GM18511 (cell line): ENCODE measurements around the gene G3BP1.
A peak's percentile ranks its signal among the peaks of the same experiment; 100 is the strongest.
"Not testable (repeated sequence)": the region's sequence is repeated elsewhere in the genome, so short reads cannot be mapped to it uniquely, and the experiment has no call there.

ENCODE experiments used
- ATAC-seq: cut with Tn5 transposase; IDR thresholded peaks from one replicate; pipeline ENCODE4 v1.9.1; 2021; ENCODE audit warnings: mild to moderate bottlenecking, moderate library complexity; ENCODE audit not compliant: unreplicated experiment

The G3BP1 gene

GRCh38 chr5:151771259-151772028 is at the start of gene G3BP1:
Gene G3BP1 (plus strand): TSS chr5:151771954. CDS start chr5:151786621, 14,667 bp downstream.
- peak; percentile 79 for ATAC-seq

- no peak for ATAC-seq
These were observed 49.2 kb upstream of the G3BP1 start for GRCh38 chr5:151722546-151722945.

- no peak for ATAC-seq
These were observed 47.4 kb upstream of the G3BP1 start for GRCh38 chr5:151724360-151724759.

DNA sequence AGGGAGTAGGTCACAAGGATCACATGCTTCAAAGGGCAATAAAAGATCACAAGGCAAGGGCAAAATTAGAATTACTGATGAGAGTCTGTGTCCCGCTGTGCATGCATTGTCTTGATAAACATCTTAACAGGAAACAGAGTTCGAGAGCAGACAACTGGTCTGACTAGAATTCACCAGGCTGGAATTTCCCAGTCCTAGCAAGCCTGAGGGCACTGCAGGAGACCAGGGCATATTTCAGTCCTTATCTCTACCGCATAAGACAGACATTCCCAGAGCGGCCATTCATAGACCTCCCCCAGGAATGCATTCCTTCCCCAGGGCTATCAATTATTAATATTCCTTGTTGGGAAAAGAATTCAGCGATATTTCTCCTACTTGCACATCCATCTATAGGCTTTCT is 42.2 kb upstream of the G3BP1 start:
- ATAC-seq: not testable (repeated sequence)

GRCh38 chr5:151730381-151730780 is 41.4 kb upstream of the G3BP1 start:
- no peak for ATAC-seq

DNA sequence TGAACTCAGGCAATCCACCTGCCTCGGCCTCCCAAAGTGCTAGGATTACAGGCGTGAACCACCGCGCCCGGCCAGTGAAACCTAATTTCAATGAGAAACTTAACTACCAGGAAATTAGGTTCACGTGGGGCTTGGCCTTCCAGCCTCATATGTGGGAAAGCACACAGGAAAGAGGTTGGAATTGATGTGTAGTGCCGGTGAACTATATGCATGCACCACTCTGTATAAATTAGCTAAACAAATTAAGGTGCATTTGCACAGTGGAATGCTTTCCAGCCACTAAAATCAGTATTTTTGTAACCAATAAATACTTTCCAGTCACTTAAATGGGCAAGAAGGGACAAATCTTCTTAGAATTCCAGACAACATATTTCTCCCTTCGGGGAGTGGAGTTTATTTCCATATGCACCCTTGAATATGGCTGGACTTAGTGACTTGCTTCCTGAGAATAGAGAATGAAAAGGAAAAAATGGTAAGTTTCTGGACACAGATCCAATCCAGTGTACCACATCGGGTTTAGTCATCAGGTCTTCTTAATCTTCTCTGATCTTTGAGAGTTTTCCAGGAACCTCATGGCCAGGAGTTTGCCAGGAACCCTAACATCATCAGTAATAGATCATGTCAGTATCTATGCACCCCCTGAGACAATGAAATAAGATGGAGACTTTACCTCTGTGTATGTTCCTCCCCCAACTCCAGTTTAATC is 38.2 kb upstream of the G3BP1 start:
- ATAC-seq: no peak

- ATAC-seq: no peak
These were observed 37.7 kb upstream of the G3BP1 start for GRCh38 chr5:151734064-151734408.

DNA sequence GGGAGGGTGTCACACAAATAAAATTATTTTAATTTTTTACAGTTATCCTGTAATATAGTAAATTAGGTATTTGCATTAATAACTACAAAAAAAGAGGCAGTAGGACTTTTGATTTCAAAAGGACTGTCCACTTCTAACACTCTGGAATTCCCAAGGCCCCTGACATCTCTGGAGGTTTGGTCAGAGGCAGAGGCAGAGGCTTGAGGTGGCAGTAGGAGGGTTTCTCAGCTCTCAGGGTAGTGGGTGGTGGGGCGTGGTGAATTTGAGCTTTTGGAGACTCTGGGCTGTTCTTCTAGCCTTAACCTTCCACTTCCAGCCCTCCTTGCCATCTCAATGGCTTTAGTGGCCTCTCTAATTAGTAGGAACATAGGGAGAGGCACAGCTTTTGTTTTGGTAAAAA is 36.1 kb upstream of the G3BP1 start:
- ATAC-seq: no peak

DNA sequence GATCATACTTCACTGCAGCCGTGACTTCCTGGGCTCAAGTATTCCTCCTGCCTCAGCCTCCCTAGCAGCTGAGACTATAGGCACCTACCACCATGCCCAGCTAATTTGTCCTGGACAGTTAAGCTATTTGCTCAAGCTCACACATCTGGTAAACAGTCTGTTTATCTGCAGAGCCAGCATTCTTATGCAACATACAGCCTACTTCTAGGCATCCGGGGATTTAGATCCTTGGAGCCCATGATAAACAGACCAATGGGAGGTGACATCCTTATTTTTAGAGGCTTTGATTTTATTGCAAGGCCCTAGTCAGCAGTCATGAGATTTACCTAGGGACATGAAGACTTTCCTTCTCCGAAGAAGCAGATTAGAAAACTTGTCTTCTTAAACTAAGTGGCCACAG is 34.3 kb upstream of the G3BP1 start:
- ATAC-seq: no peak

DNA sequence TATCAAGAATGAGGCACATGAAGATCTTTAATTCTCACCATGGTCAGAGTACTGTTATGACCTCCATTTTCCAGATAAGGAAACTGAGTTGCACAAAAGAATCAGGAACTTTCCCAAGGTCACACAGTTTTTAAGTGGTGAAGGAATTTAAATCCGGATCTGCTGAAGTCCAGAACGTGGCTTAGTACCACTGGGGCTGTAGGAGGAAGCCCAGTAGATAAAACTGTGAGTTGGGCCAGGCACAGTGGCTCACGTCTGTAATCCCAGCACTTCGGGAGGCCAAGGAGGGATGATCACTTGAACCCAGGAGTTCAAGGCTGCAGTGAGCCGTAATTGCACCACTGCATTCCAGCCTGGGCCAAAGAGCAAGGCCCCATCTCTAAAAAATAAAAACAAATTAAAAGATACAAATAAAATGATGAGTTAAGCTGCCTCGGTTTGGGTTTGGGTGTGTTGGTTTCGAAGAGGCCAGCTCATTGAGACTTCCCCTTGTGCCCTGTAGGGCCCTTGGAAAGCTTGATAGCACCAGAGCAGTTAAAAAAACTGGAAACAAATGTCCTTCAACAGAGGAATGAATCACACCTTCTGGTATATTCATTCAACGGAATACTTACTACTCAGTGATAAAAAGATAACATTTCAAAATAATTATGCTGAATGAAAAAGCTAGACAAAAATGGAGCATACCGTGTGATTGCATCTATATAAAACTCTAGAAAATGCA is 33.5 kb upstream of the G3BP1 start:
- no peak for ATAC-seq

- no peak for ATAC-seq
These were observed 32.4 kb upstream of the G3BP1 start for GRCh38 chr5:151739395-151739794.

GRCh38 chr5:151739939-151740335 is 31.8 kb upstream of the G3BP1 start:
- no peak for ATAC-seq

DNA sequence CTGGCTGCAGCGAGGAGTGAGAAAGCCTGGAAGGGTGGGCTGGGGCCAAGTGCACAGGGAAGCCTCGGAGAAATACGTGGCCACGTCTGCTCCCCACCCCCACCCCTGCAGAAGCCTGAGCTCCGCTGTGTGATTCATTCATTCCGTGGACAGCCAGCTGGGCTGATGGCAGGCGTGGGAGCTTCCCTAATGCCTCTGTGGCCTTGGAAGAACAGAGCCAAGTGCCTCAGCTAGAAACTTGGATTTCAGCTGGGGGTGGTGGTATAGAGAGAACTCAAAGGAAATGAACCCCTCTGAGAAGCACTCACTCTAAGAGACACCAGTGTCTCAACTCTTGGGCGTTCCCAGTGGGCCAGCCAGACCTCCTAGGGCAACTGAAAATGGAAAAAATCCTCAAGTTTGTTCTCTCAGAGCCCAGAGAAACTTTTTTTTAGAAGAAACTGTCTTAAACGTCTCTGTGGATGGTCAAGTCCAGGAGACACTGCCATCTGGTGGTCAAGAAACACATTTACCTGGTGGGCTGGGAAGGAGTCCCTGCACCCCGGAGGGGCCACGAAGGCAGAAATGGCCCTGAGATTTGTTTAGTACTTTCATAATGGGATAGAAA is 31.3 kb upstream of the G3BP1 start:
- peak; percentile 63 for ATAC-seq

- ATAC-seq: peak; percentile 18
These were observed 30.8 kb upstream of the G3BP1 start for GRCh38 chr5:151740958-151741373.

DNA sequence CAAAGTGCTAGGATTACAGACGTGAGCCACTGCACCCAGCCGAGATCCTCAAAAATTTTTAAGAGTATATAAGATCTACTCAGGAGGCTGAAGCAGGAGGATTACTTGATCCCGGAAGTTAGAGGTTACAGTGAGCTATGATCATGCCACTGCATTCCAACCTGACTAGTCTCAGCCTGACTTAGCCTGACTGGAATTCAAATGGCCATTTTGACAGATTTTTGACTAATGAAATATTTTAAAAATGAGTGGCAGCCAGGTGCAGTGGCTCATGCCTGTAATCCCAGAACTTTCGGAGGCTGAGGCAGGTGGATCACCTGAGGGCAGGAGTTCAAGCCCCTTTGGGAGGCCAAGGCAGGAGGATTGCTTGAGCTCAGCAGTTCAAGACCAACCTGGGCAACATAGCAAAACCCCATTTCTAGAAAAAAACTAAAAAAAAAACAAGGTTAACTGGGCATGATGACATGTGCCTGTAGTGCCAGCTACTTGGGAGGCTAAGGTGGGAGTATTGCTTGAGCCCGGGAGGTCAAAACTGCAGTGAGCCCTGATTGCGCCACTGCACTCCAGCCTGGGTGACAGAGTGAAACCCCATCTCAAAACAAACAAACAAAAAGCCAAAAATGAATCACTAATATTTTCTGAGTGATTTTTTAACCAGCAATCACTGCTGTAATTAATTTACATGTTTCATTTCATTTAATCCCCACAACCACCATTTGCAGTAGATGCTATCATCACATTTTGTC is 29.9 kb upstream of the G3BP1 start:
- no peak for ATAC-seq

DNA sequence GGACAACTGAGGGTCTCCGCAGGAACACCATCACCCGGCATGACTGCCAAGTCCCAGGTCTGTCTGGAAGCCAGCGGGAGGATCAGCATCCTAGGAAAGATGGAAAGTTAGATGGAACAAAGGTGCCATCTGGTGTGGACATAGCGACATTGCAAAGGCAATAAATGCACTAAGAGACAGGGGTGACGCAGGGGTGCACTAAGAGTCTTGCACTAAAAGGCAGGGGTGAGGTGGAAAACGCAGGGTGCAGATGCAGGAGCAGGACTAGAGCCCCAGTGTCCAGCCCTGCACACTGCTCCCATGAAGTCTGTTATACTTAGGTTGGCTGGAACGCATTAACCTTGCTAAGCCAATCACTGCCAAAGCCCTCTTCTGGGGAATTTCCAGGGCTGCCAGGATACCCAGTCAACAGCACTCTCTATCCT is 28.9 kb upstream of the G3BP1 start:
- ATAC-seq: no peak

DNA sequence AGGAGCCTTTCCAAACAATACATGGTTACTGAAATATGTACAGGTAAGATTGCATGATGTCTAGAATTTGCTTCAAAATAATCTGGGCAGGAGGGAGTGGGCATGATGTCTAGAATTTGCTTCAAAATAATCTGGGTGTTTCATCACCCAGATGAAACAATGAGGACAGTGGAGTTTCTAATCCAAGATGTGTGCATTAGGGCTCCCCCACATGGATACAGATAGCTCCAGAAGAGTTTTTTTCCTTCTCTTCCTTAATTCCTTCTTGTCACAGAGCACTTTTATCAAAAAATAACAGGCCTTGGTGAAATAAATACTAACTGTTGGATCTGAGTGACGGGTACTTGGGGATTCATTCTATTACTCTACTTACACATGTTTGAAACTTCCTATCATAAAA is 28.2 kb upstream of the G3BP1 start:
- no peak for ATAC-seq

DNA sequence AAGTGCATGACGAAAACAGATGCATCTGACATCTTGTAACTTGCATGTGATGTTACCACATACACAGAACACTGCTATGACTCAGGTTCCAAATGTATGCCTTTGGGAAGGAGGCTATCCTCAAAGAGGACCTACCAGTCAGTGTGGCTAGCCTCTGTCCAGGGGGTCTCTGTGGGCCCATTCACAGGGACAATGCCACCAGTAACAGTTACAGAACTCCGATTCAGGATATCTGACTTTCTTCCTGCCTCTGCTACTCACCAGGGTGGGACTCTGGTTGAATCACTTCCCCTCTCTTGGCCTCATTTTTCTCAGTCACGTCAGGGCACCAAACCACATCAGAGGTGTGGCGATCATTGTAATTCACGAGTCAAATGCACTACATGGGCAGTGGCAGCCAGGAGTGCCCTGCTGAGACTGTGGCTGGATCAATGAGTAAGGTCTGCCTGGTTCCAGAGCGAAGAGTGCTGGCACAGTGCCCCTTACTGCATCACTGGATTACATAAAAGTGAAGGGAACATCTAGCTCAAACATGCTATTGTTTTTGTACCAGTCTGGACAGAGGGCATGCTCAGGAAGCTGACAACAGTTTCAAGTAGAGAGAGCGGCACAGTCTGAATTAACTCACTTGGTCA is 26.6 kb upstream of the G3BP1 start:
- peak; percentile 67 for ATAC-seq

DNA sequence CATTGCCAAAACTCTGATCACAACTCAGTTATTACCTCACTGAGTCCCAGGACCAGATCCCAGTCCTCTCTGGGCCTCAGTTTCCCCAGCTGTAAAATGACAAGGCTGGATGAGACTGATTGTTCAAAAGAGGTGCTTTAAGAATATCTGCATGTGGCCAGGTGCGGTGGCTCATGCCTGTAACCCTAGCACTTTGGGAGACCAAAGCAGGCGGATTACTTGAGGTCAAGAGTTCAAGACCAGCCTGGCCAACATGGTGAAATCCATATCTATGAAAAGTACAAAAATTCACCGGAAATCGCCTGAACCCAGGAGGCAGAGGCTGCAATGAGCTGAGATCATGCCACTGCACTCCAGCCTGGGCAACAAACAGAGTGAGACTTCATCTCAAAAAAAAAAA is 21.6 kb upstream of the G3BP1 start:
- ATAC-seq: no peak

DNA sequence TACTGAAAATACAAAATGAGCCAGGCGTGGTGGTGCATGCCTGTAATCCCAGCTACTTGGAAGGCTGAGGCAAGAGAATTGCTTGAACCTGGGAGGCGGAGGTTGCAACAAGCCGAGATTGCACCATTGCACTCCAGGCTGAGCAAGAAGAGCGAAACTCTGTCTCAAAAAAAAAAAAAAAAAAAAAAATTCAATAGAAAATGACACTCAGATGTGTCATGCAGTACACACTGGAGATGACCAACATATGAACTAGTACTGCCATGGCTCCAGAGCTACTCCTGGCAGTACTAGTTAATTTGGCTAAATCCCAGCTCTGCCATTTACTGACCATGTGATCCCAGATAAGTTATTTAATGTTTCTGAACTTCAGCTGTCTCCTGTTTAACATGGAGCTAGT is 20.7 kb upstream of the G3BP1 start:
- ATAC-seq: no peak
